CD4-positive, alpha-beta memory T cell (primary cell): ENCODE measurements around the gene BCAS1. TPM values are rescaled to one million over a fixed set of nuclear protein-coding genes. Genes with fewer than 3 reads are reported as not detected.

Source experiments
- CTCF ChIA-PET: fragments of 350-600 bp; sonication (Branson Sonifier 250); formaldehyde crosslinking; loops from one replicate; lab custom pipeline; 2021; ENCODE audit warnings: inconsistent platforms; ENCODE audit not compliant: partially characterized antibody; lab: Charles Lee
- POLR2A ChIA-PET: fragments of 350-600 bp; sonication (Branson Sonifier 250); formaldehyde crosslinking; loops from one replicate; lab custom pipeline; 2021; ENCODE audit not compliant: partially characterized antibody; lab: Charles Lee
- DNase-seq, 5 donors: peaks; one replicate each; pipeline versions ENCODE4 v3.0.0 to v3.0.0-alpha.2; 2020 to 2022; ENCODE audit warnings: mixed read lengths in 1 of 5
- H3K27ac ChIP-seq: one replicate; pipeline ENCODE4 v1.7.0; 2013; ENCODE audit warnings: low read depth, low read length
- H3K27me3 ChIP-seq: 2 replicates; pipeline ENCODE4 v1.7.0; 2013; ENCODE audit warnings: mild to moderate bottlenecking, low read length, moderate library complexity; ENCODE audit not compliant: insufficient read depth
- H3K36me3 ChIP-seq: 2 replicates; pipeline ENCODE4 v1.7.0; 2013; ENCODE audit warnings: mild to moderate bottlenecking, low read length, moderate library complexity; ENCODE audit not compliant: insufficient read depth
- H3K4me1 ChIP-seq: 2 replicates; pipeline ENCODE4 v1.7.0; 2013; ENCODE audit warnings: mild to moderate bottlenecking, low read length, moderate library complexity; ENCODE audit not compliant: insufficient read depth
- H3K4me3 ChIP-seq, 2 donors: one replicate each; pipeline ENCODE4 v1.7.0; 2013; ENCODE audit warnings: low read length in 2 of 2, mild to moderate bottlenecking in 1 of 2
- H3K9me3 ChIP-seq, 2 donors: one replicate each; pipeline ENCODE4 v1.7.0; 2013; ENCODE audit warnings: low read length in 2 of 2, control low read depth in 1 of 2; ENCODE audit not compliant: control insufficient read depth in 1 of 2
- H3K27ac Mint-ChIP-seq, 7 donors: one replicate each; pipeline ENCODE4 v1.8.0; 2020 to 2021; ENCODE audit warnings: mixed read lengths in 7 of 7, mild to moderate bottlenecking in 6 of 7, inconsistent platforms in 3 of 7, moderate library complexity in 3 of 7
- H3K27me3 Mint-ChIP-seq, 2 donors: one replicate each; pipeline ENCODE4 v1.8.0; 2020 to 2021; ENCODE audit warnings: mixed read lengths in 2 of 2
- H3K36me3 Mint-ChIP-seq, 2 donors: one replicate each; pipeline ENCODE4 v1.8.0; 2020 to 2021; ENCODE audit warnings: mixed read lengths in 2 of 2, inconsistent platforms in 1 of 2, mild to moderate bottlenecking in 1 of 2
- H3K4me1 Mint-ChIP-seq, 4 donors: one replicate each; pipeline ENCODE4 v1.8.0; 2020 to 2021; ENCODE audit warnings: mixed read lengths in 4 of 4, mild to moderate bottlenecking in 1 of 4
- H3K4me3 Mint-ChIP-seq, 8 donors: one replicate each; pipeline ENCODE4 v1.8.0; 2020 to 2021; ENCODE audit warnings: mixed read lengths in 8 of 8, mild to moderate bottlenecking in 7 of 8, moderate library complexity in 6 of 8, inconsistent platforms in 3 of 8
- H3K9me3 Mint-ChIP-seq, 8 donors: one replicate each; pipeline ENCODE4 v1.8.0; 2020 to 2021; ENCODE audit warnings: mixed read lengths in 8 of 8, mild to moderate bottlenecking in 5 of 8, inconsistent platforms in 3 of 8, moderate library complexity in 1 of 8
- intact Hi-C: fragments of 100-400 bp; cut with micrococcal nuclease; formaldehyde crosslinking; loops from one replicate; pipeline ENCODE4 v1.15.1; 2023
- polyA plus RNA-seq, 2 donors: library from polyadenylated mRNA; unstranded; fragments of 300-500 nt; fragmentation: Illumina TruSeq; gene quantifications; one replicate each; pipeline ENCODE4 v1.2.3, GENCODE V29; 2021
- total RNA-seq, 2 experiments: library from RNA; stranded (reverse); gene quantifications; one replicate each; pipeline ENCODE4 v1.2.3, GENCODE V29; 2021

The BCAS1 gene
- total and polyA plus RNA-seq, 4 experiments from 2014 or later, result 0.17 to 0.32 (median 0.25) TPM; not detected in 1

GRCh38 chr20:54028276-54029011 is 42.0 kb downstream of the BCAS1 start:
- Mint-ChIP-seq H3K9me3 (peaks cover 8 to 20% (median 15%) of the 10 kb centered on the region in 8 donors), H3K27ac (no peak overlapping the region), H3K4me3 (no peak overlapping the region), H3K36me3 (no peaks in the 10 kb centered on the region), H3K4me1 (no peaks in the 10 kb centered on the region), H3K27me3 (peaks cover 16 to 18% of the 10 kb centered on the region in 2 donors)
- no peak overlapping the region for H3K4me3 ChIP-seq
- H3K27ac ChIP-seq, result no peak overlapping the region
- intact Hi-C loops, result no loop called here
- POLR2A ChIA-PET, result no interaction called here
- no peaks in the 10 kb centered on the region for H3K27me3 ChIP-seq
- H3K4me1 ChIP-seq, result no peaks in the 10 kb centered on the region
- no peak for DNase-seq
- CTCF ChIA-PET, result interaction anchor here (0.5 to 1.4 kb wide), 2 partner anchors 70 to 78 kb away, joined by 3 read pairs; no protein-coding TSS in a partner anchor
- no peaks in the 10 kb centered on the region for H3K36me3 ChIP-seq
- H3K9me3 ChIP-seq, result no peaks in the 10 kb centered on the region

GRCh38 chr20:54027704-54028103 is 42.7 kb downstream of the BCAS1 start:
- intact Hi-C loops, result no loop called here
- Histone ChIP-seq H3K4me1 (no peaks in the 10 kb centered on the region), H3K27ac (no peak overlapping the region), H3K27me3 (no peaks in the 10 kb centered on the region), H3K9me3 (no peaks in the 10 kb centered on the region), H3K4me3 (no peak overlapping the region), H3K36me3 (no peaks in the 10 kb centered on the region)
- Mint-ChIP-seq H3K4me1 (no peaks in the 10 kb centered on the region), H3K27ac (no peak overlapping the region), H3K36me3 (no peaks in the 10 kb centered on the region), H3K27me3 (peaks cover 14 to 18% of the 10 kb centered on the region in 2 donors), H3K9me3 (peaks cover 5 to 16% (median 12%) of the 10 kb centered on the region in 8 donors), H3K4me3 (no peak overlapping the region)
- POLR2A ChIA-PET, result no interaction called here
- DNase-seq, result no peak
- CTCF ChIA-PET, result interaction anchor here (0.5 kb wide), 1 partner anchor 70 kb away, joined by 3 read pairs; no protein-coding TSS in a partner anchor

DNA sequence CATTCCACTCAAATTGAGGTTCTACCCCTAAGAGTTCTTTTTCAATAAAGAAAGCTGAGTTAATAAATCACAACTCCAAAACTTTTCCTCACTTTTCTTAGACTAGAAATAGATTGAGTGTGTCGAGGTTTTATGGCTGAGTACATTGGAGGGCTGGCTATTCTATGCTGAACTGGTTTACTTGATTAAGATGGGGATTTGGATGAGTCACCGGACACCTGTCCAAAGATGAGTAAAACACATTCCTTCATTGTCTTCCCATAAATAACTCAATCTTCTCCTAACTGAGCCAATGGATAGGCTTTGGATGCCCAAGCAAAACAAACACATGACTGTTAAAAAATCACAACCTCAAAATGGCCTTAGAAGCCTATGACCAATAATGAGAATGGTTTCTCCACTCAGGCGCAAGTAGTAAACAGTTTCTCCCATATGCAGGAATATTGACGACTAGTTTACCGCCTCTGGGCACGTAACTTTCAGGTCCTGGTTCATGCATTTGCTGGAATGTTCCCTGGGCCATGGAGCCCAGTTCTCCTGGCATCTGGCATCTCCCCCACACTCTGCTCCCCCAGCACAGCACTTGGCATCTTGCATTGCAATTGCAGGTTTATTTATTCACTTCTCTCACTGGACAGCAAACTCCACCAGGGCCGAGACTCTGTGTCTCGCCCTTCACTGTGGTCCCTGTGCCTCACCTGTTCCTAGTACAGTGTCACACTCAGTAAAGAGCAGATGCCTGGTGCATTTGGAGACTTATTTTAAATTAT is 43.9 kb downstream of the BCAS1 start:
- ChIA-PET POLR2A (no interaction called here), CTCF (no interaction called here)
- Mint-ChIP-seq H3K9me3 (peaks cover 0 to 8% (median 2%) of the 10 kb centered on the region in 8 donors), H3K4me3 (no peak overlapping the region), H3K27me3 (peaks cover 15 to 18% of the 10 kb centered on the region in 2 donors), H3K27ac (no peak overlapping the region), H3K36me3 (no peaks in the 10 kb centered on the region), H3K4me1 (no peaks in the 10 kb centered on the region)
- DNase-seq, result no peak
- H3K4me3 ChIP-seq, result no peak overlapping the region
- intact Hi-C loops, result no loop called here
- H3K9me3 ChIP-seq, result no peaks in the 10 kb centered on the region
- H3K27ac ChIP-seq, result no peak overlapping the region
- H3K27me3 ChIP-seq, result no peaks in the 10 kb centered on the region
- no peaks in the 10 kb centered on the region for H3K4me1 ChIP-seq
- no peaks in the 10 kb centered on the region for H3K36me3 ChIP-seq

DNA sequence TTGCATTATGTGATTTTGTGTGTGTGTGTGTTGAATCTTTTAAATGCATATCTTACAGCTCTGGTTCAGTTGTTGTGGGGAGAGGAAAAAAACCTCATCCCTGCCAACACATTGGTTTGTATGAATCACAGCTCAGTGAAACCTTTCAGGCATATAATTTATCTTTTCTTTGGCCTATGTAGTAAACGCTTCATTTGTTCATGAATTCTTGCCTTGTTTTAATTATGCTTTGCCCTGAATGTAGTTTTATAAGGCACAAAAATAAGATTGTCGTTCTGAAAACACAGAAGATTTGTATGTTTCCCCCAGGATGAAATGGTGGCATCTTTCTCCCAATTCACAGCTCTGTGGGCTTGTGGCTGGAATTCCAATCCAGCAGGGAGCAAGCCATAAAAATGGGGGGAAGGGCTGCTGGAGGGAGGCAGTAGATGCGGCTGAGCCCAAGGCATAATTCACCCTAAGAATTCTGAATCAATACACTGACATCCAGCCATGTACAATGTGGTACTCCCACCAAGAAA is 45.1 kb downstream of the BCAS1 start:
- no peak overlapping the region for H3K4me3 Mint-ChIP-seq
- ChIA-PET CTCF (no interaction called here), POLR2A (no interaction called here)
- intact Hi-C loops, result no loop called here
- no peaks in the 10 kb centered on the region for H3K4me1 Mint-ChIP-seq
- H3K4me1 ChIP-seq, result no peaks in the 10 kb centered on the region
- no peaks in the 10 kb centered on the region for H3K36me3 ChIP-seq
- H3K4me3 ChIP-seq, result no peak overlapping the region
- no peaks in the 10 kb centered on the region for H3K9me3 ChIP-seq
- H3K27ac Mint-ChIP-seq, result no peak overlapping the region
- H3K9me3 Mint-ChIP-seq, result peaks cover 0 to under 1% (median 0%) of the 10 kb centered on the region in 8 donors
- peaks cover 13 to 15% of the 10 kb centered on the region in 2 donors for H3K27me3 Mint-ChIP-seq
- H3K36me3 Mint-ChIP-seq, result no peaks in the 10 kb centered on the region
- no peak overlapping the region for H3K27ac ChIP-seq
- no peaks in the 10 kb centered on the region for H3K27me3 ChIP-seq
- DNase-seq, result no peak

DNA sequence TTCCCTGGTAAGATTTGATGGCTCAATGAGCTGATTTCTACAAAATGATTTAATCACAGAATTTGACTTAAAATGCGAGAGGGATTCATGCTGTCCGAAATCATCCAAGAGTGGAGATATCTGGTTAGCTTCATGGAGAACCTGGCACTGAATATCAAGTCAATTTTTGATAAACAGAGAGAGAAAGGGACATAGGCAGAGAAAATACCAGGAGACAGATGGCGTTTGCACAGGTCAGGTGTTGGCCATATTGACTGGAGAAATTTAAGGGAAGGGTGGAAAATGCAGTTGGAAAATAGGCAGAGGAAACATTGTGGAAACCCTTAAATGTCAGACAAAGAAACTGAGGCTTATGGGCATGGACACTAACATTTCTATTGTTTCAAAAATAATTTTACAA is 47.0 kb downstream of the BCAS1 start:
- Mint-ChIP-seq H3K36me3 (no peaks in the 10 kb centered on the region), H3K27ac (no peak overlapping the region), H3K4me1 (no peaks in the 10 kb centered on the region), H3K4me3 (peak overlapping the region in 1 of 8 donors; percentile 11), H3K27me3 (peaks cover 11 to 14% of the 10 kb centered on the region in 2 donors), H3K9me3 (no peaks in the 10 kb centered on the region)
- intact Hi-C loops, result no loop called here
- ChIA-PET CTCF (no interaction called here), POLR2A (no interaction called here)
- no peaks in the 10 kb centered on the region for H3K27me3 ChIP-seq
- no peak for DNase-seq
- no peak overlapping the region for H3K4me3 ChIP-seq
- H3K9me3 ChIP-seq, result no peaks in the 10 kb centered on the region
- H3K27ac ChIP-seq, result no peak overlapping the region
- H3K4me1 ChIP-seq, result no peaks in the 10 kb centered on the region
- no peaks in the 10 kb centered on the region for H3K36me3 ChIP-seq

DNA sequence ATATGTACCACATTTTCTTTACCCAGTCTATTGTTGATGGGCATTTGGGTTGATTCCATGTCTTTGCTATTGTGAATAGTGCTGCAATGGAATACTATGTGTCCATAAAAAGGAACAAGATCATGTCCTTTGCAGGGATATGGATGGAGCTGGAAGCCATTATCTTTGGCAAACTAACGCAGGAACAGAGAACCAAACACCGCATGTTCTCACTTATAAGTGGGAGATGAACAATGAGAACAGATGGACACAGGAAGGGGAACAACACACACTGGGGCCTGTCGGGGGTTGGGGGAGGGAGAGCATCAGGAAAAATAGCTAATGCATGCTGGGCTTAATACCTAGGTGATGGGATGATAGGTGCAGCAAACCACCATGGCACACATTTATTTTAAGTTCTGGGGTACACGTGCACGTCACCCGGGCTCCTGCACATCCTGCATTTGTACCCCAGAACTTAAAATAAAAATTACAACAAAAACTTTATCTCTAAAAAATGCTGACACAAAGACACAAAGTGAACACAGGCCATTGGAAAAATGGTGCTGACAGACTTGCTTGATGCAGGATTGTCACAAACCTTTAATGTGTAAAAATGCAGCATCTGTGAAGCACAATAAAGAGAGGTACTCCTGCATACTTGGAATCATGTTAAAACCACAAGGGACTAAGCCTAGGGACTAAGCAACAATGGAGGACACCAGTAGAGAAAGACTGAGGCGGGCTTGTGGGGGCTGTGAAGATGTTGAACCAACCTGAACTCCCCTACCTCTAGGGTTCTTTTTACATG is 48.8 kb downstream of the BCAS1 start:
- H3K36me3 Mint-ChIP-seq, result peaks cover 0 to 3% of the 10 kb centered on the region in 2 donors
- H3K4me1 Mint-ChIP-seq, result peaks cover 0 to 1% (median 0%) of the 10 kb centered on the region in 4 donors
- POLR2A ChIA-PET, result no interaction called here
- H3K4me3 Mint-ChIP-seq, result no peak overlapping the region
- H3K9me3 Mint-ChIP-seq, result no peaks in the 10 kb centered on the region
- H3K27ac Mint-ChIP-seq, result no peak overlapping the region
- H3K27me3 ChIP-seq, result no peaks in the 10 kb centered on the region
- H3K36me3 ChIP-seq, result no peaks in the 10 kb centered on the region
- H3K27me3 Mint-ChIP-seq, result peaks cover 15 to 20% of the 10 kb centered on the region in 2 donors
- H3K27ac ChIP-seq, result no peak overlapping the region
- intact Hi-C loops, result no loop called here
- CTCF ChIA-PET, result no interaction called here
- no peak overlapping the region for H3K4me3 ChIP-seq
- no peaks in the 10 kb centered on the region for H3K9me3 ChIP-seq
- no peaks in the 10 kb centered on the region for H3K4me1 ChIP-seq
- no peak for DNase-seq
